CD14-positive monocyte (primary cell): Measurements from ENCODE around the gene FAM107B. TPM values are rescaled to one million over a fixed set of nuclear protein-coding genes. Genes with fewer than 3 reads are reported as not detected.

Source experiments
- DNase-seq, 3 donors: peaks; one replicate each; pipeline ENCODE4 v3.0.0-alpha.2; 2011 to 2022
- H2AFZ ChIP-seq: 2 replicates; pipeline ENCODE4 v1.6.0; 2012; ENCODE audit warnings: mild to moderate bottlenecking, low read depth, low read length, inconsistent platforms; ENCODE audit not compliant: insufficient read depth, poor library complexity, severe bottlenecking
- H3K27ac ChIP-seq, 2 donors: 1 replicate in 1 of 2; 2 replicates in 1 of 2; pipeline ENCODE4 v1.5.1; 2012 to 2013; ENCODE audit warnings: low read length in 2 of 2, control low read depth in 1 of 2, inconsistent platforms in 1 of 2, low read depth in 1 of 2, mild to moderate bottlenecking in 1 of 2
- H3K27me3 ChIP-seq, 2 donors: one replicate each; pipeline versions ENCODE4 v1.6.0 to v1.6.1; 2011 to 2013; ENCODE audit warnings: low read length in 2 of 2; ENCODE audit not compliant: control insufficient read depth in 2 of 2, insufficient read depth in 2 of 2
- H3K36me3 ChIP-seq, 2 donors: replicated peaks in 1 of 2; 1 replicate in 1 of 2; 2 replicates in 1 of 2; pipeline versions ENCODE4 v1.5.1 to v1.6.1; 2012 to 2013; ENCODE audit warnings: low read length in 2 of 2, control low read depth in 1 of 2, inconsistent platforms in 1 of 2, mild to moderate bottlenecking in 1 of 2; ENCODE audit not compliant: insufficient read depth in 2 of 2, control insufficient read depth in 1 of 2
- H3K4me1 ChIP-seq, 2 donors: 1 replicate in 1 of 2; 2 replicates in 1 of 2; pipeline versions ENCODE4 v1.5.1 to v1.6.1; 2012 to 2013; ENCODE audit warnings: low read length in 2 of 2, control low read depth in 1 of 2, inconsistent platforms in 1 of 2, mild to moderate bottlenecking in 1 of 2, moderate library complexity in 1 of 2; ENCODE audit not compliant: insufficient read depth in 2 of 2, control insufficient read depth in 1 of 2
- H3K4me2 ChIP-seq: replicated peaks from 2 replicates; pipeline ENCODE3; 2012; ENCODE audit warnings: low read length, moderate library complexity, mild to moderate bottlenecking; ENCODE audit not compliant: poor library complexity, severe bottlenecking; ENCODE audit errors: extremely low read depth
- H3K4me3 ChIP-seq, 3 experiments: fragments of 200-600 bp in 1 of 3; sonication (generic) in 1 of 3; replicated peaks in 1 of 3; 1 replicate in 2 of 3; 2 replicates in 1 of 3; pipeline ENCODE4 v1.5.1; 2011 to 2013; ENCODE audit warnings: low read length in 3 of 3, mild to moderate bottlenecking in 3 of 3, control low read depth in 2 of 3, low read depth in 2 of 3, inconsistent platforms in 1 of 3, moderate library complexity in 1 of 3
- H3K79me2 ChIP-seq: 2 replicates; pipeline ENCODE4 v1.6.0; 2012; ENCODE audit warnings: mild to moderate bottlenecking, control low read depth, inconsistent platforms, low read length, moderate library complexity; ENCODE audit not compliant: insufficient read depth
- H3K9ac ChIP-seq: 2 replicates; pipeline ENCODE4 v1.6.0; 2017; ENCODE audit warnings: low read length, mild to moderate bottlenecking; ENCODE audit not compliant: insufficient read depth, poor library complexity, severe bottlenecking
- H3K9me3 ChIP-seq, 2 donors: replicated peaks in 1 of 2; 1 replicate in 1 of 2; 2 replicates in 1 of 2; pipeline versions ENCODE4 v1.5.1 to v1.6.1; 2012 to 2013; ENCODE audit warnings: low read length in 2 of 2, control low read depth in 1 of 2; ENCODE audit not compliant: control insufficient read depth in 1 of 2, insufficient read depth in 1 of 2
- H4K20me1 ChIP-seq: 2 replicates; pipeline ENCODE4 v1.6.0; 2012; ENCODE audit warnings: mild to moderate bottlenecking, low read length, control low read depth, moderate library complexity; ENCODE audit not compliant: insufficient read depth
- H3K27ac Mint-ChIP-seq, 7 donors: one replicate each; pipeline ENCODE4 v1.8.0; 2020; ENCODE audit warnings: mild to moderate bottlenecking in 7 of 7, mixed read lengths in 7 of 7, moderate library complexity in 6 of 7, inconsistent platforms in 2 of 7
- H3K27me3 Mint-ChIP-seq, 3 donors: one replicate each; pipeline ENCODE4 v1.8.0; 2021 to 2022; ENCODE audit warnings: low read depth in 3 of 3, mild to moderate bottlenecking in 3 of 3, mixed read lengths in 3 of 3, moderate library complexity in 3 of 3, inconsistent platforms in 1 of 3
- H3K36me3 Mint-ChIP-seq, 2 donors: one replicate each; pipeline ENCODE4 v1.8.0; 2020; ENCODE audit warnings: mixed read lengths in 2 of 2, inconsistent platforms in 1 of 2, mild to moderate bottlenecking in 1 of 2
- H3K4me1 Mint-ChIP-seq: one replicate; pipeline ENCODE4 v1.8.0; 2020; ENCODE audit warnings: mild to moderate bottlenecking, mixed read lengths
- H3K4me3 Mint-ChIP-seq, 2 donors: one replicate each; pipeline ENCODE4 v1.8.0; 2020; ENCODE audit warnings: mild to moderate bottlenecking in 2 of 2, mixed read lengths in 2 of 2, moderate library complexity in 1 of 2
- H3K9me3 Mint-ChIP-seq, 7 donors: one replicate each; pipeline ENCODE4 v1.8.0; 2020 to 2022; ENCODE audit warnings: mixed read lengths in 7 of 7, mild to moderate bottlenecking in 6 of 7, moderate library complexity in 6 of 7, inconsistent platforms in 2 of 7
- CTCF ChIP-seq: fragments of 200-600 bp; IDR thresholded peaks from one replicate; pipeline ENCODE4 v1.8.0; 2022; ENCODE audit warnings: antibody characterized with exemption, mild to moderate bottlenecking
- WGBS: methylation state at CpG from one replicate; pipeline ENCODE4 v1.1.5; 2013; ENCODE audit warnings: missing lambda C conversion rate; ENCODE audit not compliant: insufficient coverage; 5-methylcytosine and 5-hydroxymethylcytosine counted together
- intact Hi-C, 2 donors: fragments of 100-400 bp; cut with micrococcal nuclease; formaldehyde crosslinking; loops; one replicate each; pipeline versions ENCODE4 v1.15.0 to v1.15.1; 2023
- polyA plus RNA-seq, 3 donors: library from polyadenylated mRNA; depleted of rRNA in 1 of 3; unstranded in 2 of 3; stranded (reverse) in 1 of 3; fragments of 300-500 nt in 2 of 3; fragments of >200 nt in 1 of 3; fragmentation: Illumina TruSeq in 2 of 3; gene quantifications; 1 replicate in 2 of 3; 2 replicates in 1 of 3; pipeline ENCODE4 v1.2.3, GENCODE V29; 2012 to 2021

Gene FAM107B
- polyA plus RNA-seq, 3 donors: 27.2 to 68.5 (median 28.4) TPM

- Histone ChIP-seq H3K79me2 (no peaks in the 10 kb centered on the region), H3K27ac (no peak overlapping the region), H3K9ac (no peak overlapping the region), H3K9me3 (no peaks in the 10 kb centered on the region), H3K27me3 (peaks cover 5 to 18% of the 10 kb centered on the region in 2 donors), H3K4me1 (no peaks in the 10 kb centered on the region), H3K4me3 (no peak overlapping the region), H3K4me2 (no peak overlapping the region), H4K20me1 (no peaks in the 10 kb centered on the region), H2AFZ (no peak overlapping the region), H3K36me3 (no peaks in the 10 kb centered on the region)
- TF ChIP-seq CTCF: no peak
- no peaks in the 10 kb centered on the region for H3K4me1 Mint-ChIP-seq
- H3K27me3 Mint-ChIP-seq: peaks cover 21 to 30% (median 24%) of the 10 kb centered on the region in 3 donors
- peaks cover 0 to 3% (median 0%) of the 10 kb centered on the region in 7 donors for H3K9me3 Mint-ChIP-seq
- no peak overlapping the region for H3K4me3 Mint-ChIP-seq
- H3K27ac Mint-ChIP-seq: no peak overlapping the region
- DNase-seq: no peak
- no peaks in the 10 kb centered on the region for H3K36me3 Mint-ChIP-seq
- no CpG with 5 or more reads among the region's 3 CpGs for WGBS
- intact Hi-C loops: no loop called here
Measured at GRCh38 chr10:14478604-14479003, 296.1 kb downstream of the FAM107B start.

GRCh38 chr10:14478201-14478600, 296.5 kb downstream of the FAM107B start:
- no peaks in the 10 kb centered on the region for H3K79me2 ChIP-seq
- H3K9me3 ChIP-seq: no peaks in the 10 kb centered on the region
- intact Hi-C loops: no loop called here
- Mint-ChIP-seq H3K9me3 (no peaks in the 10 kb centered on the region), H3K4me3 (no peak overlapping the region), H3K4me1 (no peaks in the 10 kb centered on the region), H3K27ac (no peak overlapping the region), H3K36me3 (no peaks in the 10 kb centered on the region), H3K27me3 (peaks cover 21 to 27% (median 22%) of the 10 kb centered on the region in 3 donors)
- no peak overlapping the region for H3K27ac ChIP-seq
- H3K4me1 ChIP-seq: no peaks in the 10 kb centered on the region
- H2AFZ ChIP-seq: no peak overlapping the region
- no peak overlapping the region for H3K4me3 ChIP-seq
- TF ChIP-seq CTCF: no peak
- 80% methylated on average over 2 of the region's 7 CpGs for WGBS
- H4K20me1 ChIP-seq: no peaks in the 10 kb centered on the region
- no peaks in the 10 kb centered on the region for H3K36me3 ChIP-seq
- no peak for DNase-seq
- H3K4me2 ChIP-seq: no peak overlapping the region
- H3K27me3 ChIP-seq: peaks cover 5 to 15% of the 10 kb centered on the region in 2 donors
- H3K9ac ChIP-seq: no peak overlapping the region
